Ovary (tissue), 9 donors: ENCODE measurements around the gene TBL1X. TPM values are rescaled to one million over a fixed set of nuclear protein-coding genes. Genes with fewer than 3 reads are reported as not detected.

Experiments used
- DNase-seq, 5 donors: peaks; one replicate each; pipeline ENCODE4 v3.0.0-alpha.2; 2019 to 2020
- H3K27ac ChIP-seq, 2 donors: fragments of 200-600 bp; one replicate each; pipeline versions ENCODE4 v1.5.1 to v1.8.0; 2019 to 2022
- H3K27me3 ChIP-seq: fragments of 200-600 bp; one replicate; pipeline ENCODE4 v1.8.0; 2022
- H3K36me3 ChIP-seq: fragments of 200-600 bp; sonication (generic); one replicate; pipeline ENCODE4 v1.5.1; 2019
- H3K4me1 ChIP-seq: one replicate; pipeline ENCODE4 v1.8.1; 2013; ENCODE audit warnings: mild to moderate bottlenecking, moderate library complexity; ENCODE audit not compliant: insufficient read depth
- H3K4me3 ChIP-seq: fragments of 200-600 bp; sonication (generic); one replicate; pipeline ENCODE4 v1.5.1; 2017
- H3K9me3 ChIP-seq, 2 donors: fragments of 200-600 bp in 1 of 2; sonication (generic) in 1 of 2; one replicate each; pipeline versions ENCODE4 v1.5.1 to v1.8.1; 2013 to 2019; ENCODE audit warnings: mild to moderate bottlenecking in 1 of 2, moderate library complexity in 1 of 2
- CTCF ChIP-seq, 3 donors: fragments of 450-650 bp in 2 of 3; fragments of 200-600 bp in 1 of 3; IDR thresholded peaks; one replicate each; pipeline versions ENCODE4 v1.5.1 to v1.8.0; 2016 to 2022; ENCODE audit warnings: antibody characterized with exemption in 3 of 3, mild to moderate bottlenecking in 1 of 3
- EP300 ChIP-seq: sonication (generic); formaldehyde crosslinking; IDR thresholded peaks from one replicate; pipeline ENCODE4 v1.6.1; 2017; ENCODE audit warnings: antibody characterized with exemption
- POLR2A ChIP-seq: fragments of 450-650 bp; IDR thresholded peaks from one replicate; pipeline ENCODE4 v1.6.1; 2017; ENCODE audit warnings: antibody characterized with exemption, mild to moderate bottlenecking, moderate library complexity
- WGBS, 3 donors: extraction: QIAGEN DNeasy Blood & Tissue Kit in 1 of 3; methylation state at CpG; one replicate each; pipeline versions ENCODE4 v1.1.5 to v1.1.7; 2013 to 2017; 5-methylcytosine and 5-hydroxymethylcytosine counted together
- intact Hi-C, 4 donors: fragments of 100-400 bp; cut with DNase I; formaldehyde crosslinking; loops; one replicate each; pipeline versions ENCODE4 v1.11.0 to v1.15.1; 2022 to 2023
- polyA plus RNA-seq, 2 donors: library from polyadenylated mRNA; stranded (reverse); fragments of 200-250 nt in 1 of 2; fragments of 350-450 nt in 1 of 2; fragmentation: Illumina TruSeq in 1 of 2; extraction: RNeasy Lipid Tissue Mini Kit (QIAGEN cat#74804) in 1 of 2; gene quantifications; one replicate each; pipeline ENCODE4 v1.2.3, GENCODE V29; 2013 to 2014
- total RNA-seq, 7 donors: library from RNA; depleted of rRNA in 2 of 7; stranded (reverse); fragments of >200 nt in 2 of 7; fragmentation: NEBNext Ultra II Directional in 3 of 7; extraction: Animal tissue kit (Norgen Biotek cat#: 25700) in 3 of 7; gene quantifications; one replicate each; pipeline versions ENCODE4 v1.1.0 to v1.2.4, GENCODE V29; 2016 to 2023
- donor health status: DM: no; HTN: no; CAD: no; lungs with moderate emphysema.
- donor health status: DM: no; HTN: no; CAD: no.
- donor health status: Bipolar disorder and iron deficiency.
- donor health status: DM: yes; HTN: yes; CAD: no.
- donor health status: DM: no; HTN: no; CAD: no.
- donor health status: DM: yes; HTN: yes; CAD: no.

TBL1X gene
- total and polyA plus RNA-seq, 9 donors: 11.3 to 50.5 (median 32.0) TPM

DNA sequence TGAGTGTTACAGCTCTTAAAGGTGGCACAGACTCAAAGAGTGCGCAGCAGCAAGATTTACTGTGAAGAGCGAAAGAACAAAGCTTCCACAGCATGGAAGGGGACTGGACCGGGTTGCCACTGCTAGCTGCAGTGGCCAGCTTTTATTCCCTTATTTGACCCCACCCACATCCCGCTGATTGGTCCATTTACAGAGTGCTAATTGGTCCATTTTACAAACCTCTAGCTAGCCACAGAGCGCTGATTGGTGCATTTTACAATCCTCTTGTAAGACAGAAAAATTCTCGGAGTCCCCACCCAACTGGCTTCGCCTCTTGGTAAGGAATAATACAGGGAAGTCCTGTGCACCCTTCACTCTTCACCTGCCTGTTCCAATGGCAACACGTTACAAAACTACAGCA is 319.5 kb downstream of the TBL1X start:
- intact Hi-C loops: loop anchor here in 1 of 4 donors (10.0 kb wide), 1 partner anchor 340 kb away; no protein-coding TSS in a partner anchor
- TF ChIP-seq EP300 (no peak), POLR2A (no peak), CTCF (IDR thresholded peaks at IDR 0.05) (no peak)
- Histone ChIP-seq H3K4me1 (peaks cover 4% of the 10 kb centered on the region), H3K27ac (no peak overlapping the region), H3K9me3 (no peaks in the 10 kb centered on the region), H3K36me3 (no peaks in the 10 kb centered on the region), H3K4me3 (no peak overlapping the region), H3K27me3 (no peaks in the 10 kb centered on the region)
- DNase-seq: no peak
- 88 to 94% (median 93%) methylated on average over 8 of the region's 8 CpGs for WGBS, 3 donors

DNA sequence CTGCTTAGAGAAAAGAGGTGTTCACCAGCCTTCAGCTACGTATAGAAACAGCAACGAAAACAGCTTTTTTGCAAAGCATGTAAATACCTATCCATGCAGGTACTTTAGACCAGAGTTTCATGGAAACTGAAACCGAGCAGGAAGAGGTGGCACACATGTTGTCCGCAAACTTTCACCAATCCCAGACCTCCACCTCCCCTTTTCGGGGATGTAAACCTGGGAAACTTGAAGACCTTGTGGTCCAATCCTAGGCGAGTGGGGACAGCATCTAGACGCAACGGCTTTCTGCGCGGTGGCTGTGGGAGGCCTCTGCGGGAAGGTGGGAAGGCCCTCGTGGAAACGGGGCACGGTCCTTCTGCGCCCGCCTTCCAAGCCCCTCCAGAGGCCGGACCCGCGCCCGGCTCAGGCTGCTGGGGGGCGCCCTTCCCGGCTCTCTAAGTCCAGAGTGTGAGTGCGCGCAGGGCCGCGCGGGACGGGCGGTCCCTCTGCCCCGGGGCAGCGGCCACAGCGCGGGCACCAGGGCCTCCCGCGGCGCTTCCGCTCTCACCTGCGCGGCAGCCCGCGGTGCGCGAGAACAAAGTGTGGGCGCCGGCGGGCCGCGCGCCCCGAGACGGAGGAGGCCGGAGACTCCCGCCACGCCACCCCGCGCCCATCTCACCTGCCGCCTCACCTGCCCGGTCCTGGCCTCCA is 320.5 kb downstream of the TBL1X start:
- Histone ChIP-seq H3K36me3 (no peaks in the 10 kb centered on the region), H3K4me1 (peaks cover 6% of the 10 kb centered on the region), H3K27ac (peak overlapping the region; percentile 49 to 75), H3K27me3 (no peaks in the 10 kb centered on the region), H3K4me3 (peak overlapping the region; percentile 38), H3K9me3 (no peaks in the 10 kb centered on the region)
- WGBS, 3 donors: 14 to 25% (median 18%) methylated on average over 41 to 58 of the region's 58 CpGs
- peak in 2 of 5 donors; percentile 30 to 43 for DNase-seq
- TF ChIP-seq EP300 (no peak), CTCF (IDR thresholded peaks at IDR 0.05) (no peak), POLR2A (no peak)
- intact Hi-C loops: loop anchor here in 1 of 4 donors (10.0 kb wide), 1 partner anchor 339 kb away; no protein-coding TSS in a partner anchor

DNA sequence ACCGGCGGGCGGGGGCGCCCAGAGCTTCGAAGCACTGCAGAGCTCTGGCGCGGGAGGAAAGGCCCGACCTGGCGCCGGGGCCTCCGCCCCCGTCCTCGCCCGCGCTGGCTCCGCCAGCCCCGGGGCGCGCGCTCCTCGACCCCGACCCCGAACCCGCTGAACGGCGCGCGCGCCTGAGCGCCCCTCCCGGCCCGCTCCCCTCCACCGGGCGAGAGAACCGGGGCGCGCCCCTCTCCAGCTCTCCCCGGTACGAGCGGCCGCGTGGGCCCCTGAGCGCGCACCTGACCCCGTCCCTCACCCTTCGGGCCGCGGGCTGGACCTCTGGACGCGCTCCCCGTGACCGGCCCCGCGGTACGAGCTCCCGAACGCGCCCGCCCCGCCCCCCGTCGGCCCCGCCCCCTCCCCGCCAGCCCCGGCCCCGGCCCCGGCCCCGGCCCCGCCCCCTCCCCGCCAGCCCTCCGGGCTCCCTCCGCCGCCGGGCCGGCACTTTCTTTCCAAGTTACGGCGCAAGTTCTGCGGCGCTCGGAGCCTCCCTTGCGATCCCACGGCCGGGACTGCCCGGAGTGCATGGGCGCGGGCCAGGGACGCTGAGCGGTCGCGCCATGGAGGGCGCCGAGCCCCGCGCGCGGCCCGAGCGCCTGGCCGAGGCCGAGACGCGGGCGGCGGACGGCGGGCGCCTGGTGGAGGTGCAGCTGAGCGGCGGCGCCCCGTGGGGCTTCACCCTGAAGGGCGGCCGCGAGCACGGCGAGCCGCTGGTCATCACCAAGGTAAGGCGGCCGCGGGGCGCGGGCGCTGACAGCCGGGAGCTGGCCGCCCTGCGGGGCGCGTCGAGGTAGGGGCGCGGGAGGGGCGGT is 321.3 kb downstream of the TBL1X start, which contains the start of gene SHROOM2:
SHROOM2 (plus strand) TSS at position 486 of the 854 bp plus-strand sequence; CDS start at position 603, 117 bp downstream.
- 0 to 15% (median 6%) methylated on average over 10 to 132 of the region's 132 CpGs for WGBS, 3 donors
- Histone ChIP-seq H3K36me3 (no peaks in the 10 kb centered on the region), H3K27me3 (no peaks in the 10 kb centered on the region), H3K27ac (peak within 1 kb of the TSS; percentile 75 to 78), H3K9me3 (no peaks in the 10 kb centered on the region), H3K4me3 (peak within 1 kb of the TSS; percentile 38), H3K4me1 (peaks cover 6% of the 10 kb centered on the region)
- DNase-seq: peak; percentile 40 to 68 (median 62)
- intact Hi-C loops: loop anchor here in 1 of 4 donors (10.0 kb wide), 1 partner anchor 339 kb away; no protein-coding TSS in a partner anchor
- TF ChIP-seq POLR2A: no peak
- TF ChIP-seq CTCF (IDR thresholded peaks at IDR 0.05): no peak
- TF ChIP-seq EP300: no peak

- no peaks in the 10 kb centered on the region for H3K36me3 ChIP-seq
- WGBS, 3 donors: 7 to 18% (median 11%) methylated on average over 22 to 45 of the region's 45 CpGs
- peak; percentile 26 to 58 (median 39) for DNase-seq
- H3K4me1 ChIP-seq: peaks cover 6% of the 10 kb centered on the region
- no peaks in the 10 kb centered on the region for H3K9me3 ChIP-seq
- H3K27me3 ChIP-seq: no peaks in the 10 kb centered on the region
- H3K27ac ChIP-seq: peak overlapping the region; percentile 41 to 78
- TF ChIP-seq EP300 (no peak), CTCF (IDR thresholded peaks at IDR 0.05) (no peak), POLR2A (no peak)
- intact Hi-C loops: loop anchor here in 1 of 4 donors (10.0 kb wide), 1 partner anchor 338 kb away; no protein-coding TSS in a partner anchor
- peak overlapping the region; percentile 38 for H3K4me3 ChIP-seq
Measured at GRCh38 chrX:9786798-9787635, 322.2 kb downstream of the TBL1X start.
